Measurements from ENCODE around the gene ATF6.

ATF6 gene

GRCh38 chr1:161890574-161890973 is 124.5 kb downstream of the ATF6 start:
- DNase-seq (ENCODE audit: low read depth) = no peak

GRCh38 chr1:161899091-161899490 is 133.0 kb downstream of the ATF6 start:
- DNase-seq (ENCODE audit: low read depth) = no peak

GRCh38 chr1:161900160-161900559 is 134.0 kb downstream of the ATF6 start:
- no peak for DNase-seq (ENCODE audit: low read depth)

GRCh38 chr1:161902182-161902581 is 136.1 kb downstream of the ATF6 start:
- no peak for DNase-seq (ENCODE audit: low read depth)

- no peak for DNase-seq (ENCODE audit: low read depth)
These were observed 139.3 kb downstream of the ATF6 start for GRCh38 chr1:161905269-161905884.

- DNase-seq (ENCODE audit: low read depth) = no peak
These were observed 141.1 kb downstream of the ATF6 start for GRCh38 chr1:161907265-161907664.

GRCh38 chr1:161908264-161908663 is 142.1 kb downstream of the ATF6 start:
- DNase-seq (ENCODE audit: low read depth) = no peak

GRCh38 chr1:161910604-161911003 is 144.5 kb downstream of the ATF6 start:
- DNase-seq (ENCODE audit: low read depth) = no peak

GRCh38 chr1:161913482-161914140 is 147.5 kb downstream of the ATF6 start:
- DNase-seq (ENCODE audit: low read depth) = no peak

GRCh38 chr1:161914595-161914994 is 148.5 kb downstream of the ATF6 start:
- DNase-seq (ENCODE audit: low read depth) = no peak

GRCh38 chr1:161915051-161915503 is 149.0 kb downstream of the ATF6 start:
- no peak for DNase-seq (ENCODE audit: low read depth)

GRCh38 chr1:161915978-161916377 is 149.9 kb downstream of the ATF6 start:
- DNase-seq (ENCODE audit: low read depth) = no peak

- DNase-seq (ENCODE audit: low read depth) = no peak
These were observed 153.1 kb downstream of the ATF6 start for GRCh38 chr1:161919229-161919628.

GRCh38 chr1:161921491-161921890 is 155.4 kb downstream of the ATF6 start:
- DNase-seq (ENCODE audit: low read depth) = no peak

- DNase-seq (ENCODE audit: low read depth) = no peak
These were observed 155.9 kb downstream of the ATF6 start for GRCh38 chr1:161921990-161922389.

- no peak for DNase-seq (ENCODE audit: low read depth)
These were observed 161.9 kb downstream of the ATF6 start for GRCh38 chr1:161928056-161928455.

GRCh38 chr1:161929137-161929536 is 163.0 kb downstream of the ATF6 start:
- no peak for DNase-seq (ENCODE audit: low read depth)

- DNase-seq (ENCODE audit: low read depth) = no peak
These were observed 163.9 kb downstream of the ATF6 start for GRCh38 chr1:161930064-161930463.

GRCh38 chr1:161932668-161933067 is 166.5 kb downstream of the ATF6 start:
- DNase-seq (ENCODE audit: low read depth) = no peak

GRCh38 chr1:161933592-161934588 is 167.8 kb downstream of the ATF6 start:
- no peak for DNase-seq (ENCODE audit: low read depth)

GRCh38 chr1:161935264-161935663 is 169.1 kb downstream of the ATF6 start:
- no peak for DNase-seq (ENCODE audit: low read depth)

- no peak for DNase-seq (ENCODE audit: low read depth)
These were observed 170.7 kb downstream of the ATF6 start for GRCh38 chr1:161936786-161937185.
